HepG2 (cell line): ENCODE results near the gene LPAR1. TPM values are rescaled to one million over a fixed set of nuclear protein-coding genes. Genes with fewer than 3 reads are reported as not detected.

Source experiments
- ATAC-seq: fragments of 200-7000 bp; cut with Tn5 transposase; 3 replicates; pipeline ENCODE4 v1.9.1; 2020; ENCODE audit warnings: mild to moderate bottlenecking, moderate library complexity
- BruUV-seq: library from RNA; stranded (reverse); fragments of 400-500 nt; replicated peaks from 2 replicates; lab custom pipeline; 2021; lab: Mats Ljungman, UMichigan
- CTCF ChIA-PET: fragments of 300-600 bp; formaldehyde crosslinking; extraction: SDS; loops from one replicate; lab custom pipeline; 2021; ENCODE audit warnings: low total read pairs, inconsistent platforms, low intra/inter-chr PET ratio; lab: Yijun Ruan, JAX
- POLR2A ChIA-PET: fragments of 350-600 bp; sonication (Branson Sonifier 250); formaldehyde crosslinking; loops from one replicate; lab custom pipeline; 2020; ENCODE audit warnings: antibody characterized with exemption, inconsistent platforms; lab: Yijun Ruan, JAX
- DNase-seq: peaks from one replicate; pipeline ENCODE4 v3.0.0-alpha.2; 2015; ENCODE audit warnings: low spot score
- FAIRE-seq: peaks from 3 replicates; lab custom pipeline; 2011; peaks lifted over from hg19 to GRCh38; lab: Jason Lieb, UNC
- H2AFZ ChIP-seq: one replicate; pipeline ENCODE4 v1.6.1; 2011; ENCODE audit warnings: low read length, inconsistent platforms
- H3K27ac ChIP-seq: fragments of 300-600 bp; 3 replicates; pipeline ENCODE4 v1.8.0; 2011; ENCODE audit warnings: mixed run types, mild to moderate bottlenecking, mixed read lengths, low read length, inconsistent platforms; ENCODE audit not compliant: insufficient read depth; ENCODE audit errors: extremely low read length
- H3K27me3 ChIP-seq, 2 experiments: fragments of 200-600 bp in 1 of 2; 2 replicates in 1 of 2; 3 replicates in 1 of 2; pipeline versions ENCODE4 v1.6.0 to v1.8.0; 2011; ENCODE audit warnings: low read length in 2 of 2, mild to moderate bottlenecking in 2 of 2, moderate library complexity in 2 of 2, inconsistent platforms in 1 of 2; ENCODE audit not compliant: insufficient read depth in 2 of 2, control insufficient read depth in 1 of 2
- H3K36me3 ChIP-seq, 2 experiments: fragments of 200-600 bp in 1 of 2; replicated peaks in 1 of 2; 2 replicates in 1 of 2; 3 replicates in 1 of 2; pipeline versions ENCODE4 v1.5.1 to v1.8.0; 2011; ENCODE audit warnings: low read length in 2 of 2, inconsistent platforms in 1 of 2; ENCODE audit not compliant: insufficient read depth in 2 of 2, control insufficient read depth in 1 of 2
- H3K4me1 ChIP-seq: 2 replicates; pipeline ENCODE4 v1.5.1; 2012; ENCODE audit warnings: low read length, inconsistent platforms; ENCODE audit not compliant: insufficient read depth
- H3K4me2 ChIP-seq: 2 replicates; pipeline ENCODE4 v1.6.0; 2011; ENCODE audit warnings: low read depth, low read length, inconsistent platforms
- H3K4me3 ChIP-seq, 3 experiments: fragments of 200-600 bp in 1 of 3; sonication (generic), shearing (Covaris generic) in 1 of 3; replicated peaks in 1 of 3; 2 replicates each; pipeline ENCODE4 v1.5.1; 2011 to 2016; ENCODE audit warnings: low read length in 3 of 3, inconsistent platforms in 2 of 3, low read depth in 2 of 3, mild to moderate bottlenecking in 2 of 3, control low read depth in 1 of 3, mixed read lengths in 1 of 3; ENCODE audit not compliant: insufficient read depth in 1 of 3
- H3K79me2 ChIP-seq: one replicate; pipeline ENCODE4 v1.6.1; 2011; ENCODE audit warnings: low read length, inconsistent platforms; ENCODE audit not compliant: insufficient read depth
- H3K9ac ChIP-seq: 2 replicates; pipeline ENCODE4 v1.6.0; 2011; ENCODE audit warnings: mild to moderate bottlenecking, low read depth, low read length, inconsistent platforms; ENCODE audit not compliant: insufficient read depth
- H3K9me3 ChIP-seq: 2 replicates; pipeline ENCODE4 v1.5.1; 2012; ENCODE audit warnings: mild to moderate bottlenecking, low read length
- H4K20me1 ChIP-seq: 2 replicates; pipeline ENCODE4 v1.6.0; 2011; ENCODE audit warnings: inconsistent platforms, mild to moderate bottlenecking, low read length, moderate library complexity; ENCODE audit not compliant: insufficient read depth
- ADNP ChIP-seq: sonication (generic); formaldehyde crosslinking; IDR thresholded peaks from 2 replicates; pipeline ENCODE4 v1.4.0; 2020; ENCODE audit warnings: missing genetic modification reagents
- DPF2 ChIP-seq: sonication (generic); formaldehyde crosslinking; IDR thresholded peaks from 2 replicates; pipeline ENCODE4 v1.4.0; 2020; ENCODE audit warnings: mild to moderate bottlenecking, low read depth, missing genetic modification reagents, borderline replicate concordance
- SCMH1 ChIP-seq: sonication (generic); formaldehyde crosslinking; IDR thresholded peaks from 2 replicates; pipeline ENCODE4 v1.9.0; 2021; ENCODE audit warnings: missing genetic modification reagents, mild to moderate bottlenecking, borderline replicate concordance
- ZNF143 ChIP-seq: sonication (generic); formaldehyde crosslinking; IDR thresholded peaks from 2 replicates; pipeline ENCODE4 v1.4.0; 2020; ENCODE audit warnings: missing genetic modification reagents
- ZNF34 ChIP-seq: sonication (generic); formaldehyde crosslinking; IDR thresholded peaks from 2 replicates; pipeline ENCODE4 v1.4.0; 2020; ENCODE audit warnings: mild to moderate bottlenecking, missing genetic modification reagents, borderline replicate concordance
- WGBS: methylation state at CpG from one replicate; pipeline ENCODE4 v1.1.6; 2017; ENCODE audit warnings: low lambda C conversion rate; 5-methylcytosine and 5-hydroxymethylcytosine counted together
- in situ Hi-C: cut with HindIII; loops from 2 replicates; pipeline ENCODE4 v1.10.0; 2017; ENCODE audit warnings: low pct_unique_long_range_greater_than_20kb; ENCODE audit not compliant: extremely low pct_ligation_motif_present
- intact Hi-C: fragments of 100-400 bp; cut with micrococcal nuclease; formaldehyde crosslinking; loops from one replicate; pipeline ENCODE4 v1.10.0; 2022; ENCODE audit not compliant: unreplicated experiment
- polyA plus RNA-seq, 8 experiments: library from polyadenylated mRNA; depleted of rRNA in 3 of 8; stranded (reverse) in 7 of 8; unstranded in 1 of 8; fragments of >200 nt; fragmentation: Illumina TruSeq in 4 of 8; extraction: Trizol in 4 of 8; gene quantifications; 2 replicates each; pipeline versions ENCODE4 v1.2.1 to v1.2.3, GENCODE V29; 2011 to 2016; ENCODE audit warnings: low read depth in 4 of 8, missing spikeins in 1 of 8, mixed read lengths in 1 of 8; ENCODE audit not compliant: insufficient read depth in 1 of 8
- total RNA-seq, 5 experiments: library from RNA; depleted of rRNA; stranded (reverse); fragments of >200 nt; fragmentation: Illumina TruSeq; extraction: Trizol; gene quantifications; 2 replicates each; pipeline ENCODE4 v1.2.3, GENCODE V29; 2016; ENCODE audit warnings: low read depth in 1 of 5

LPAR1 gene
- total and polyA plus RNA-seq, 2 of the 13 experiments (the other 11 are each of a cell fraction or from before 2014, with no cell fraction given): not detected

DNA sequence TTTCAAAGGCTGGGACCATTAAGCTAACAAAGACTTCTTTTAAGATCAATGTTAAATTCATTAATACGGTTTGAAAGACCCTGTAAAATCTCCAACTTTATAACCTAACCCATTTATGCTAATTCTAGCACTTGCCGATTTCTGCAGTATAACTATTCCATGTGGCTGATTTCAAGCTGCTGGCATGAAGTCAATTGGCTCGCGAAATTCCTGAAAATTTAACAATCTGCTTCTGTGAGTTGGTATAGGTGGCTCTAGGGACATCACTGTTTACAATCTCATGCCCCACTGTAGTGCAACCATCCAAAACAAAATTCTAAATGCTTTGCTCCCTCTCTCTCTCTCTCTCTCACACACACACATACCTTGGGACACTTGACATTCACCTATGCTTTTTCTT, 70.2 kb downstream of the LPAR1 start:
- FAIRE-seq (no peak), DNase-seq (no peak), ATAC-seq (no peak)
- Histone ChIP-seq H3K36me3 (no peaks in the 10 kb centered on the region), H3K4me2 (no peak overlapping the region), H3K4me3 (no peak overlapping the region), H3K79me2 (no peaks in the 10 kb centered on the region), H3K9ac (no peak overlapping the region), H3K27me3 (no peaks in the 10 kb centered on the region), H3K27ac (no peak overlapping the region), H2AFZ (no peak overlapping the region), H3K4me1 (0 out of 2 replicates have a peak, but pooled peaks cover 5% of the 10 kb centered on the region), H3K9me3 (no peaks in the 10 kb centered on the region), H4K20me1 (no peaks in the 10 kb centered on the region)
- WGBS: 15% methylated on average over 4 of the region's 4 CpGs
- no TSS peak for BruUV-seq
- ChIA-PET POLR2A (no interaction called here), CTCF (no interaction called here)
- TF ChIP-seq ZNF34: no peak
- intact Hi-C loops (no loop called here), in situ Hi-C loops (no loop called here)

DNA sequence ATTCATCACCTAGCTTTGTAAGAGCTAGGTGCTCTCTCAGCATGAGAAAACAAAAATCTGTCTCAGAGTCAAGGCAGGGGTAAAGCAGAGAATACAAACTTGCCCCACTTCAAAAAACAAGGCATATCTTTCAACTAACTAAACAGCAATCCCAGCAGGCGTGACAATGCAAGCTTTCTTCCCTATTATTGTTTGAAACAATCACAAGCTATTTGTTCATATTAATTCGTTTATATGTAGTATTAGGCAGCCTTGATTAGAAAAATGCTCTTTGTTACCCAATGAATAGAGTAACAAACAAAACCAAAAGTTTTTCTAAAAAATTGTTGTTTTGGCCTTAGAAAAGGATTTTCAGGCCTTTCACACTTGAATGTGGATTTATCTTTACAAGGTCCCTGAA, 71.1 kb downstream of the LPAR1 start:
- ChIA-PET POLR2A (no interaction called here), CTCF (no interaction called here)
- no peak for ATAC-seq
- no peak for FAIRE-seq
- 2% methylated on average over 2 of the region's 2 CpGs for WGBS
- Histone ChIP-seq H3K27ac (no peak overlapping the region), H3K36me3 (no peaks in the 10 kb centered on the region), H4K20me1 (no peaks in the 10 kb centered on the region), H2AFZ (no peak overlapping the region), H3K9ac (no peak overlapping the region), H3K4me1 (0 out of 2 replicates have a peak, but pooled peaks cover 5% of the 10 kb centered on the region), H3K79me2 (no peaks in the 10 kb centered on the region), H3K9me3 (no peaks in the 10 kb centered on the region), H3K4me2 (no peak overlapping the region), H3K27me3 (no peaks in the 10 kb centered on the region), H3K4me3 (no peak overlapping the region)
- DNase-seq: no peak
- intact Hi-C loops: no loop called here
- in situ Hi-C loops: no loop called here
- no peak for TF ChIP-seq DPF2 (CRISPR knock-in tag)
- TF ChIP-seq ZNF143 (CRISPR knock-in tag): no peak
- no peak for TF ChIP-seq ADNP (CRISPR knock-in tag)
- TF ChIP-seq SCMH1: no peak
- BruUV-seq: no TSS peak
